PC-9 (cell line): Measurements from ENCODE around the gene PSMD3.

Source experiments
- CTCF ChIP-seq: fragments of 200-600 bp; sonication (generic); conservative IDR thresholded peaks from 2 replicates; pipeline ENCODE4 v1.6.1; 2017; ENCODE audit warnings: mixed run types, antibody characterized with exemption, mild to moderate bottlenecking, moderate library complexity
- EZH2 ChIP-seq: fragments of 200-600 bp; sonication (generic); IDR thresholded peaks from 2 replicates; pipeline ENCODE4 v1.8.0; 2017; ENCODE audit warnings: antibody characterized with exemption, low read depth

GRCh38 chr17:39939588-39940419 lies 40.8 kb upstream of the PSMD3 start:
- TF ChIP-seq EZH2: no peak
- peak; percentile 52 for TF ChIP-seq CTCF
